GDM1 (cell line): ENCODE data around the gene POLD3.

ENCODE experiments used
- DNase-seq: peaks from one replicate; lab custom pipeline; 2025; lab: John Stamatoyannopoulos, UW

POLD3 gene, protein sequence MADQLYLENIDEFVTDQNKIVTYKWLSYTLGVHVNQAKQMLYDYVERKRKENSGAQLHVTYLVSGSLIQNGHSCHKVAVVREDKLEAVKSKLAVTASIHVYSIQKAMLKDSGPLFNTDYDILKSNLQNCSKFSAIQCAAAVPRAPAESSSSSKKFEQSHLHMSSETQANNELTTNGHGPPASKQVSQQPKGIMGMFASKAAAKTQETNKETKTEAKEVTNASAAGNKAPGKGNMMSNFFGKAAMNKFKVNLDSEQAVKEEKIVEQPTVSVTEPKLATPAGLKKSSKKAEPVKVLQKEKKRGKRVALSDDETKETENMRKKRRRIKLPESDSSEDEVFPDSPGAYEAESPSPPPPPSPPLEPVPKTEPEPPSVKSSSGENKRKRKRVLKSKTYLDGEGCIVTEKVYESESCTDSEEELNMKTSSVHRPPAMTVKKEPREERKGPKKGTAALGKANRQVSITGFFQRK

DNA sequence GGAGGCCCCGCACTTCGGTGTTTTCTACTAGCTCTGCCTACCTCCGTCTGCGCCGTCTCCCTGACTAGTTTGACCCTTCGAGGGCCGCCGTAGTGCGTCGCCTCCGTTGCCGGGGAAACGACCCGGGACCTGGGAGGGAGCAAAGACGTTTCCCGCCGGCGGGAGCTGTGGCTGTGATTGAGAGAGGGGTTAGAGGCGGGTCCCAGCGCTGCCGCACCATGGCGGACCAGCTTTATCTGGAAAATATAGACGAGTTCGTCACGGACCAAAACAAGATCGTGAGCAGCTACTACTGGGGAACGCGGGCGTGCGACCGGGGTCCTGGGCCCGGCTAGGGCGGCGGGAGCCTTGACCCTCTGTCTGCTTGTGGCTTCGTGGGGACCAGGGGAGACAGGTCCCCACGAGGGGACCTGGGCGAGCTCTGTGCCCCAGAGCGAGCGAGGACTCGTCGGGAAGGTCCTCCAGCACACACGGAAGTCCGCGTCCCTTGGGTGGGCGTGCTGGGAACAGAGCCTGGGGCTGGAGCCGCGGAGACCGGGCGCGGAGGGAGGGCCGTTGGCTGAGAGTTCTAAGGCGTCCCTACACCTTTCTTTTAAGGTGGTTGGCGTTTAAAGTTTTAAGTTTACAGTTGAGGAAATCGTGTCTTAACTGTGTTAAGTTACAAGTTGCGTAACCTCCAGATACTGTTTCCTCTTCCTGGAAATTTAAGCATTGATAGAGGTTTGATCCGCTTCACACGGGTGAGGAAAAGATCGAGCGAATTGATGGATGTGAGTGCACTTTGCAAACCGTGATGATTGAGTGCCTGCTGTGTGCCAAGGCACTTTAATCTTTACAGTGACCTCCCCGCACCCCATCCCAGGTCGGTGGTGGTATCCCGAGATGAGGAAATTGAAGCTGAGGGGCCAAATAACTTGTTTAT is at the start of gene POLD3:
TSS of gene POLD3 (plus strand) at position 142 of the 922 bp plus-strand sequence. CDS start at position 219, 77 bp downstream.
- peak; percentile 75 for DNase-seq

DNA sequence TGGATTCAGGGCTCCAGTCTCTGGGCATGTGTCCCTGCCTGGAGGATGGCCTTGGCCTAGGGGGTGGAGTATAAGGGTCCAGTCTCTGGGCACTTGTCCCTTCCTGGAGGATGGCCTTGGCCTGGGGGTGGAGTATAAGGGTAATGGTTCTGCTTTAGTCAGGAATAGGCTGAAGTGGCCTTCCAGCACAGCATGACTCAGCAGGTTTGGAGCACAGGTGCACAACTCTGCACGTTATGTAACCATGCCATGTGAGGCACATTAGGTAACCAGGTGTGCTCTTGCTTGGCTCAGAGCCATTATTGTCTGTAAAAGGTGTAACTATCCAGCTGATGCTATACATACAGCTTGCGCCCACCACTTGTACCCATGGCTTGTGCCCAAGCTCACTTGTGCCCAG is 48.4 kb upstream of the POLD3 start:
- no peak for DNase-seq

DNA sequence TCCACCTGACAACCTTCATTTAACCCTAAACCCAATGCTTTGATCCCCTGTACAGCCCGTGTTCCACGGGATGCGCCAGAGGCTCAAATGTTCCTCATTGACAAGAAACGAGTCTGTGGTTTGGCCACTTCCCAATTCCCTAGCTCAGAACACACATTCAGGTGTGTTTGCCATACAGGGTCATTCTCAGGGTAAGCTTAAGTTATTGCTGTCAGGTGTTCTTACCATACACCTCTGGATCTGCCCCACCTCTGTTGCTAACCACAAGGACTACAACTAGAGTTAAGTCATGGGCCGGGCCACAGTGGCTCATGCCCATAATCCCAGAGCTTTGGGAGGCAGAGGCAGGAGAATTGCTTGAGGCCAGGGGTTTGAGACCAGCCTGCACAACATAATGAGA is 45.6 kb upstream of the POLD3 start:
- DNase-seq = no peak

DNA sequence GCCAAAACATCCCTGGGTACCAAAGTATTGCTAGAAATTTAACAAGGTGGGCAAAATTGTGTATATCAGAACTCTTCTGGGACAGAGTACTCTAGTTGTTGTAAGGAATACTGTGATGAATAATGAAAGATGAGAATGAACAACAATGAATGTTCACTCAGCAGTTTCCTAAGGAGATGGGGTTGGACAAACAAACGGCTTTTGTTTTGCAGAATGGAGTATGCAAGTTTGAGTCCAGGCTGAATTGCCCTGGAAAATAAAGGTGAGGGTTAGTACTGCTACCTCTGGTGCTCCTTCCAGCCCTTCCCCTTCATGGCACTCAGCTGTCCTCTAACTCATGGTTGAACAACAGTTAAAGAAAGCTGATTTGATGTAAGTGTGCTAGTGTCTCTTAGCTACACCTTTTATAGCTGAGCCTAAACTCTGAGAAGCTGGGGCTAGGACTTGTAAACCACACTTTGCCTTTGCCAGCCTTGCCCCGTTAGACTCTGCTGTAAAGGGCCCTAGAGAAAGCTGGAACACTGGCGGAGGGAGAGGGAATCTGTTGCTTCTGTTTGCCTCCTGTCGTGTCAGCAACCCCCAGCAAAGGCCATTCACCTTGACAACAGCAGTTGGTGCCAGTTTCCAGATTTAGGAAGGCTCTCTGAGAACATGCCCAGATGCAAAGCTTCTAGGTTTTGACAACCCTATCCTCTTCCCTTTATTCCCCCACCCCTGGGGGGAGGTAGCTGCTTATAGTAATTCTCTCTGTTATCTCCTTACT is 41.2 kb upstream of the POLD3 start:
- DNase-seq = no peak

DNA sequence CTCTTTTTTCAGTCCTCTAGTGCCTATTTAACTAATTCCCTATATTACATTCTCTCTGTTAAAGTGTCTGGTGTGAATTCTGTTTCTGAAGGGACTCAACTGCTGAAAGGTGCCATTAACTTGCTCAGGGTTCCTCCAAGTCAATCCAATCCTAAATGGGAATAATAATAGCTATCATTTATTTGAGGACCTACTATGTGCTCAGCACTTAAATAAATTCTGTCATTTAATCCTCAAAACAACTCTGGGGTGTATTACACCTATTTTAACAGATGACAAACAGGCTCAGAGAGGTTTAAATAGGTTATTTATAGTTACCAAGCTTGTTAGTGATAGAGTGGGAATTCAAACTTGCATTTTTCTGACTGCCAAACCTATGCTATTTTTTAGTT is 40.6 kb upstream of the POLD3 start:
- no peak for DNase-seq

DNA sequence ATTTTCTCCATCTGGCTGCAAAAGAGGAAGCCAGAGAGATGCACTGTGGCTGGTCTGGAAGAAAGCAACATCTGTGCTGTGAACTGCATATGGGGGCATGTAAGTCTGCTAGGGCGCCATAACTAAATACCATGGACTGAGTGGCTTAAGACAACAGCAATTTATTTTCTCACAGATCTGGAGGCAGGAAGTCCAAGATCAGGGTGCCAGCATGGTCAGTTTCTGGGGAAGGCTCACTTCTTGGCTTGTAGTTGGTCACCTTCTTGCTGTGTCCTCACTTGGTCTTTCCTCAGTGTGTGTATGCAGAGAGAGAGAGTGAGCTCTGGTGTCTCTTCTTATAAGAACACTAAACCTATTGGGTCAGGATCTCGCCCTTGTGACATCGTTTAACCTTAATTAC is 34.9 kb upstream of the POLD3 start:
- DNase-seq = no peak

DNA sequence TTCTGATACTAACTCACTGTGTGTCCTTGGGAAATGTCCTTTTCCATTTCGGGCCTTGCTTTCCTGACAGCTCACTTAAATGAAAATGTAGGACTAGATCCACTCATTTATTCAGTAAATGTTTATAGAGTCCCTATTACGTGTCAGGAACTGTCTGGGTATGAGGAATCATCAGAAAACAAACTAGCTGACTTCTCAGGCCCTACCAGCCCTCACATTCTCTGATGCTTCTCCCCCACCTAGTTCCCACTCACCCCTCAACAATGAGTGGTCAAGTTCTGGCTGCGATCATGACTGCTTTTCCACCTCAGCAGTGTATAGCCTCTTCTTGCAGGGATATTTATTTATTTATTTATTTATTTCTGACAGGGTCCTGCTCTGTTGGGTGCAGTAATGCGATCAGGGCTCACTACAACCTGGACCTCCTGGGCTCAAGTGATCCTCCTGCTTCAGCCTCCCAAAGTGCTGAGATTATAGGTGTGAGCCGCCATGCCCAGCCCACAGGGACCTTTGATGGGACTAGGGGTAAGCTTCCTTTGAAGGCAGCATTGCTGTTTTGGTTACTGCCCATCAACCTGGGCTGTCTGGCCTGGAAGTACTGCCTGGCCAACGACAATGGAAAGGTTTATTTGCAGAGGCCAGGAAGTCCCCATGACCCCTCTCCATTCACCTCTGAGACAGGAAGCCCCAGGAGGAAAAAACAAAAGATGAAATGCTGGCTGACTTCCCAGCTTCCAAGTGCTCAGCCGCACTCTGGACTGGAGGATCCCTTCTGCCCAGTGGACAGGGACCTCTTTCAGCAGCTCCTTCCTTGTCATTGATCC is 33.1 kb upstream of the POLD3 start:
- DNase-seq = no peak

DNA sequence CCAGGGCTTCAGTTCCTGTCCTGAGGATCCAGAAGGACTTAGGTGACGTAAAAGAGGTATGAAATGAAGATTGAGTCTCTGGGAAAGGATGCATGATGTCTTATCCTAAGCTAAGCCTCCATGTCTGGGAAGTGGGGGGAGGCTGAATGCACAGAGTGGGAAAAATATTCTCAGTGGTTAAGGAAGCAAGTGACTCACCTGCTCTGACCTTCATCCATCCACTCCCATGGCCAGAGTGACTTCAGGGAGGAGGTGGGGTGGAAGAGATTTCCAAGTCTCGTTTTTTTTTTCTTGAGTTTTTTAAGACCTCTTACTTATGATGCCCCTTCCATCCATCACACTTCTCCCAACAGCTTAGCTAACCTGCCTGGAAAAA is 32.5 kb upstream of the POLD3 start:
- no peak for DNase-seq

DNA sequence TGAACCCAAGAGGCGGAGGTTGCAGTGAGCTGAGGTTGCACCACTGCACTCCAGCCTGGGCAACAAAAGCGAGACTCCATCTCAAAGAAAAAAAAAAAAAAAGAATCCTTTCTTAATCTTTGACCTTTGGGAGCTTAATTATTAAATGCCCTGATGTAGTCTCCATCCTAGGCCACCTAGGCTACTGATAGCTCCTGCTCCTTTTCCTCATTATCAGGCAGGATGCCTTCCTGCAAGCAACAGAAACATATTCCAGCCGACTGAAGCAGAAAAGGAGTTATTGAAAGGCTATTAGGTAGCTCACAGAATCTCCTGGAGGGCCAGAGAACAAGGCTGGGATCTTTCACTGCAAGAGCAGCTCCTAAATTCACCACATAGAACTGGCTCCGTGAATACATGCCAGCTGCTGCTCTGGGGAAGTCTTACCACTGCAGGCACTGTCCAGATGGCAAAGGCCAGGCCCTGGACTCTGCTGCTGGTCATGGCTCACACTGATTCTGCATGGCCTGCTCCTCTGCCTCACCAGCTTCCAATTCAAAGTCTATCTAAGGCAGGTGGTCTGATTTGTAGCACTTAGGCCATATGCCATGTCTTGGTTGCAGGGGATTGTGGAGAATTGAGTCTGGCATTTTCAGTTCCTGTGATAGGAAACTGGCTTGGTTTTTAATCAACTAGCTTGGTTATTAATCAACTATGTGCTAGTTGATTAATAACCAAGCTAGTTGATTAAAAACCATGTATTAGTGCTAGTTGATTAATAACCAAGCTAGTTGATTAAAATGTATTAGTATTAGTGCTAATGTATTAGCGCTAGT is 26.0 kb upstream of the POLD3 start:
- DNase-seq = no peak

DNA sequence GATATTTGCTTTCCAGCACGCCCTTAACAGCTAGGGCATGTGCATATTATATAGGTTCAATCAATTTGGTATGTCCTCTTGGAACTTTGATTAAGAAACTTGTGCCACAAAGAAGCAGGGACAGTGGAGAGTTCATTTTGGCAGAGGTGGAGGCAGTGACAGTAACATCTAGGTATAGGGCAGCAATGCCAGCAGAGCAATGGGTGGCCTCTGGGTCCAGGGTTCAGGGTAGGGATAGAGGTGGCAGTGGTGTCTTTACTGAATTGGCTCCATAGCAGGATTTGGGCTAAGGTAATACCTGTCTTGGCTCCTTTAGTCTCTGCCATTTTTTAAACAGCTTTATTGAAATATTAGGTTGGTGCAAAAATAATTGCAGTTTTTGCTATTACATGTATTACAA is 24.4 kb upstream of the POLD3 start:
- no peak for DNase-seq

DNA sequence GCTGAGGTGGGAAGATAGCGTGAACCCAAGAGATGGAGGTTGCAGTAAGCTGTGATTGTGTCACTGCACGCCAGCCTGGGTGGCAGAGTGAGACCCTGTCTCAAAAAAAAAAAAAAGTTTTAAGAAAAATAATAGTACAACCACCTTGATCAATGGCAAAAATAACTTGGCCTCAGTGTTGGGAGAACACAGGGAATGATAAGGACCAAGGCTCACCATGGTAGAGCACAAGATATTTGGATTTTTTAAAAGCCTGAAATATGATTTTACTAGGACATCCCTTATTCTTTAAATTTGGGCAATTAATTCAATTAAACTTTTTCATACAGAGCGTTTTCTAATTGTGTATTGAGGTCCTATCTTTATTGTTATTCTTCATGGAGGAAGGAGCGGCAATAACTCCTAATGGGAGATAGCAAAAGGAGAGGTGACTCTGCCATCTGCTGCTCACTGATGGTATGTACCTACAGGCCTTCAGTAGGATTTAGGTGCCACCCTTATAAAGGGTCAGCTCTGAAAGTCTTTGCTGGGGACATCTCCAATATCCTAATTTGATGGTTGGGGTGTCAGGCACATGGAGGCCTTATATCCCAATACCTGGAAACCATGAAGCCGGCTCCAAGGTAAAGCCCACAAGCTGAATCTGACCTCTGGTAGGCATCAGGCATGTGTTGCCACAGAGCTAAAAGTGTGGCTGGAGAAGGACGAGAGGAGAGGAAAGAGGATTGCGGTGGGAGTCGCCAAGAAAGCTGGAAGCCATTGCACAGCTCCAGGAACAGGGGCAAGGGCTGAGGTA is 21.9 kb upstream of the POLD3 start:
- peak; percentile 28 for DNase-seq

DNA sequence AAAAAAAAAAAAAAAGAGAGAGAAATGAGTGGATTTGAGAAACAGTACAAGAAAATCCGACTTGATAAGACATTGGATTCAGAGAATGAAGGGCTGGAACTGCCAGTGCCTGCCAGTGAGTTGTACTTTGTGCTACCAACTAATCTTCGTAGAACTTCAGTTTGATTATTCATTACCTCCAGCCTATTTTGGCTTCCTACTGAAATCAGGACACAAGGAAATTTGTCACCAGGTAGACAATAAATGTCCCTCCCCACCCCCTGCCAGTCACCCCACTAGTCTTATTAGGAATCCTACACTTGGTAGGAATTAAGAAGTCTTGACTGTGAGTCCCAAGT is 21.4 kb upstream of the POLD3 start:
- DNase-seq = no peak

DNA sequence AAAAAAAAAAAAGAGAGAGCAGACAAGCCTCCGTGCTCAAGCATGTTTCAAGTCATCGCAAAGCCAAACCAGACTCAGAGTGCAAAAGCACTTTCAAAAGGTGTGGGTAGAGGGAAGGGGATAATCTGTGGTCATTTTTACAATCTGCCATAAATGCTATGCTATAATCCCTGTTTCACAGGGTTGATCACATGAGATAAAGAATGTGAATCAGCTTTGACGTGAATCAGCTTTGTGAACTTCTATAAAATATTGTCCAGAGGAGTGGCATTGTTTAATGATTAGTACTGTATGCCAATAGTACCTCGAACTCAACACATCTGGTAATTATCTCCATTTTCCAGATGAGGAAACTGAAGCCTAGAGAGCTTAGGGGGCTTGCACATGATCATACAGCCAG is 20.0 kb upstream of the POLD3 start:
- no peak for DNase-seq

DNA sequence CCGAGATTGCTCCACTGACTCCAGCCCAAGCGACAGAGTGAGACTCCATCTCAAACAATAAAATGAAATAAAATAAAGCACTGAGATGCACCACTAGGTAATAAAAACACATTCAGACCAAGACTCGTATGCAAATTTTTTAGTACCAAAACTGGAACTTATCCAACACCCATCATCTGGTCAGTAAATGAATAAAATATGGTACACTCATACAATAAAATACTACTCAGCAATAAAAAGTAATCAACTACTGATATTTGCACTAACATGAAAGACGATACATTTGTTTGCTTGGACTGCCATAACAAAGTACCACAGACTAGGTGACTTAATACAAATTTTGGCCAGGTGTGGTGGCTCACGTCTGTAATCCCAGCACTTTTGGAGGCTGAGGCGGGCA is 17.8 kb upstream of the POLD3 start:
- no peak for DNase-seq

DNA sequence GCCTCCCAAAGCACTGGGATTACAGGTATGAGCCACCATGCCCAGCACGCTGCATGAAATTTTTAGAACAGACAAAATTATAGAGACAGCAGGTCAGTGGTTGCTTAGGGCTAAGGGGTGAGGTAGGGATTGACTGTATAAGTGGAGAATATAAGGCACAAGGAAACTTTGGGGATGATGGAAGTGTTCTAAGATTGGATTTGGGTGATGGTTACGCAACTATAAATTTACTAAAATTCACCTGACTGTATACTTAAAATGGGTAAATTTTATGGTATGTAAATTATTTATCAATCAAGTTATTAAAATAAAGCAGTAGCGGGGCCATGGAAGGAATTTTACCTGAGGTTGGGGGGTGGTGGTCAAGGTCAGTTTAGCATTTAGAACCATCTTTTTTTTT is 16.4 kb upstream of the POLD3 start:
- no peak for DNase-seq

DNA sequence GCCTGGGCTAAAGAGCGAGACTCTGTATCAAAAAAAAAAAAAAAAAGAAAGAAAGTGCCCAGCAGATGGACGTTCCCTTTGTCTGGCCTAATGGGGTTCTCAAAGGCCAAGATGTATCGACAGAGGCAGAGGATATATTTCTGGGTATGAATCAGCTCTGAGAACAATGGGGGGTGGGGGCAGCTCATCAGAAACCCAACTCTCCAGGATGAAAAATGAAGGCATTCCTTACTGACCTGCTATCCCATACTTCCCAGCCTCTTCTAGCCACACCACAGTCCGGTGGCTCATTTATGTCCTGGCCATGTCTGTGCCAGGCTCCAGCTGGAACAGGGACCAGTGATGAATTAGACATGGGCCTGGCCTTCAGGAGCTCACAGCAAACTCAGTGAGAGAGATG is 15.2 kb upstream of the POLD3 start:
- DNase-seq = no peak

DNA sequence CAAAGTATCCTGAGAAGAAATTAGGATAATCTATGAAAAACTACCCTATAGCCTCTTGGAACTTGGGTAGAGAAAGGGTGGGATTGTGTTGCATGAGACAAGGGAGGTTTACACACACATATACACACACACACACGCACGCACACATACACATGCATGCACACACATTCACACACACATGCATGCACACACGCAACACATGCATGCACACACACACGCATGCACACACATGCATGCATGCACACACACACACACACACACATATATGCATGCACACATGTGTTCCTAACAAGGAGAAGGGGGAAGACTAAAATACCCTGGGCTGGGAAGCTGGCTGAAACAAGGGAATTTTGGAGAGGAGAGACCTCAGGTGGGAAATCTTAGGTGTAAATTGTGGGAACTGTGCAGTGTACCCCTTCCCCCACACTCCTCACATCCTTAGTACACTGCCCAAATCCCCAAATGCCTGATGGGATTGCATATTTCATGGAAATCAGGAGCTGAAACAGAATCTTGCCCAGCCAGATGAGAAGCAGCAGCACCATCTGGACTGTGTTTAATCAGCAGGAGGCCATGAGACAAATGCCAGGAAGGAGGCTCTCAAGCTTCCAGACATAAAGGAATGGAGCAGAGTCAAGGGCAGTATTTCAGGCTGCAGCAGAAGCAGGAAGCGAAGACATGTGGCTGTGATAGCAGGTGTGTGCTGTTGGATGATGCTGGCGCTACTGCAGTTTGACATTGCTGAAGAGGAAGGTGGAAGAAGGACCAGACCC is 14.6 kb upstream of the POLD3 start:
- no peak for DNase-seq

DNA sequence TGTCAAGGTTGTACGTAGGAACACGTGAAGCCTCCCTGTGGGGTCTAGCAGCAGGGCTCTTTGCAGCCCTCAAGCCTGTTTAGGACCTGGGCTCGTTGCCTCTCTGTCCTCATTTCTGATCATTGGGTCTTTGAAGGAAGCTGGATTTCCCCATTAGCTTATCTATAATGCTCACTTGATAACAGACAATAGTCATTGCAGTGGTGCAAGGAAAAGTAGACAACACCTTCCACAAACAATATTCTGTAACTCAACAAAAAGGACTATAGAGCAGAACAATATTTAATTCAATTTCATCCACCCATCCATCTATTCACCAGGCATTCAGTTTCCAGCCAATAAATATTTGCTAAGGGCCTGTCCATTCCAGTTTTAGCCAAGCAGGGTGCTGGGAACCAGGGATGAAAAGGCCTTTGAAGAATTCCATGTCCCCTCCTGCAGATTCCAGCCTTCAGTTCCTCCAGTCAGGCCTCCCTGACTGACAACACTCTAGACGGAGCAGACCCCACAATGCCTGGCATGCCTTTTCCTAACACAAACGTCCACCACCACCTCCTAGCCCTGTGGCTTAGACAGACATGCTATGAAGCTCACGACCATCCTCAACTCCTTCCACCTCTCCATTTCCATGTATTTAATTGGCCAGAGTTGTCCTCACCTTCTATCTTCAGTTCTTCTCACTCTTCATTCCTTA is 12.7 kb upstream of the POLD3 start:
- no peak for DNase-seq
